HCT116 (cell line): Measurements from ENCODE around the gene LY6G6F. TPM values are rescaled to one million over a fixed set of nuclear protein-coding genes. Genes with fewer than 3 reads are reported as not detected.

Experiments used
- ATAC-seq: fragments of 200-7000 bp; cut with Tn5 transposase; 2 replicates; pipeline ENCODE4 v1.9.1; 2020; ENCODE audit warnings: mild to moderate bottlenecking, moderate library complexity
- BruUV-seq: library from RNA; stranded (reverse); fragments of 400-500 nt; replicated peaks from 2 replicates; lab custom pipeline; 2021; lab: Mats Ljungman, UMichigan
- CTCF ChIA-PET: fragments of 300-600 bp; sonication (Branson Sonifier 250); formaldehyde crosslinking; loops from one replicate; lab custom pipeline; 2021; ENCODE audit warnings: antibody characterized with exemption; lab: Charles Lee
- POLR2A ChIA-PET: fragments of 300-600, 350-600 bp; sonication (Branson Sonifier 250); formaldehyde crosslinking; loops from one replicate; lab custom pipeline; 2021; ENCODE audit warnings: antibody characterized with exemption; lab: Charles Lee
- RAD21 ChIA-PET, 2 experiments: fragments of 300-600 bp; sonication (Branson Sonifier 250); formaldehyde crosslinking; loops; one replicate each; lab custom pipeline; 2023; ENCODE audit warnings: low total read pairs in 2 of 2; ENCODE audit not compliant: uncharacterized antibody in 2 of 2, unreplicated experiment in 2 of 2, low non-redundant PET in 1 of 2; lab: Charles Lee
- DNase-seq: peaks from one replicate; pipeline ENCODE4 v3.0.0-alpha.2; 2010; ENCODE audit warnings: low read depth, low spot score
- H2AFZ ChIP-seq: fragments of 200-600 bp; shearing (Covaris generic), sonication (generic); 2 replicates; pipeline ENCODE4 v1.6.1; 2017; ENCODE audit warnings: low read depth, mixed run types, mixed read lengths, antibody characterized with exemption, low read length; ENCODE audit not compliant: poor library complexity, severe bottlenecking
- H3K27ac ChIP-seq: 2 replicates; pipeline ENCODE4 v1.5.1; 2012; ENCODE audit warnings: low read depth, low read length
- H3K27me3 ChIP-seq: fragments of 200-600 bp; sonication (generic); 2 replicates; pipeline ENCODE4 v1.6.1; 2016; ENCODE audit warnings: mixed run types, low read length, mixed read lengths; ENCODE audit not compliant: insufficient read depth
- H3K36me3 ChIP-seq, 2 experiments: fragments of 200-500 bp in 1 of 2; fragments of 200-600 bp in 1 of 2; sonication (Bioruptor generic) in 1 of 2; sonication (generic) in 1 of 2; 2 replicates each; pipeline versions ENCODE4 v1.5.1 to v1.6.1; 2014 to 2016; ENCODE audit warnings: low read length in 2 of 2, inconsistent platforms in 1 of 2, mixed read lengths in 1 of 2, mixed run types in 1 of 2; ENCODE audit not compliant: insufficient read depth in 2 of 2, control insufficient read depth in 1 of 2
- H3K4me1 ChIP-seq, 2 experiments: fragments of 200-600 bp in 1 of 2; sonication (generic) in 1 of 2; 2 replicates each; pipeline versions ENCODE4 v1.5.1 to v1.6.1; 2012 to 2017; ENCODE audit warnings: low read length in 2 of 2, inconsistent platforms in 1 of 2, mild to moderate bottlenecking in 1 of 2, mixed read lengths in 1 of 2, mixed run types in 1 of 2, moderate library complexity in 1 of 2; ENCODE audit not compliant: insufficient read depth in 2 of 2, control insufficient read depth in 1 of 2
- H3K4me2 ChIP-seq: fragments of 200-600 bp; sonication (generic); 2 replicates; pipeline ENCODE4 v1.6.1; 2017; ENCODE audit warnings: mixed run types, low read length, mixed read lengths
- H3K4me3 ChIP-seq, 2 experiments: fragments of 200-600 bp in 1 of 2; sonication (generic) in 1 of 2; replicated peaks in 1 of 2; 2 replicates each; pipeline ENCODE4 v1.5.1; 2011 to 2016; ENCODE audit warnings: low read length in 2 of 2, control low read depth in 1 of 2, low read depth in 1 of 2, mild to moderate bottlenecking in 1 of 2, mixed read lengths in 1 of 2, mixed run types in 1 of 2
- H3K79me2 ChIP-seq: fragments of 200-600 bp; sonication (generic); 2 replicates; pipeline ENCODE4 v1.6.1; 2017; ENCODE audit warnings: mild to moderate bottlenecking, mixed run types, low read length, moderate library complexity, mixed read lengths; ENCODE audit not compliant: insufficient read depth
- H3K9ac ChIP-seq: fragments of 200-600 bp; sonication (generic); 2 replicates; pipeline ENCODE4 v1.6.1; 2016; ENCODE audit warnings: low read length, mixed read lengths
- H3K9me2 ChIP-seq: fragments of 200-600 bp; sonication (generic), shearing (Covaris generic); 2 replicates; pipeline ENCODE4 v1.6.1; 2017; ENCODE audit warnings: mixed run types, mild to moderate bottlenecking, moderate library complexity; ENCODE audit not compliant: insufficient read depth
- H3K9me3 ChIP-seq, 2 experiments: fragments of 200-500 bp in 1 of 2; fragments of 200-600 bp in 1 of 2; sonication (Bioruptor generic) in 1 of 2; sonication (generic) in 1 of 2; 2 replicates each; pipeline ENCODE4 v1.6.1; 2014 to 2017; ENCODE audit warnings: low read length in 2 of 2, mixed read lengths in 2 of 2, inconsistent platforms in 1 of 2, low read depth in 1 of 2, mild to moderate bottlenecking in 1 of 2, mixed run types in 1 of 2, moderate library complexity in 1 of 2; ENCODE audit not compliant: control insufficient read depth in 1 of 2, insufficient read depth in 1 of 2
- H4K20me1 ChIP-seq: fragments of 200-600 bp; sonication (generic), shearing (Covaris generic); 2 replicates; pipeline ENCODE4 v1.6.1; 2017; ENCODE audit warnings: mixed run types, mild to moderate bottlenecking, moderate library complexity; ENCODE audit not compliant: insufficient read depth
- CBX3 ChIP-seq: IDR thresholded peaks from 2 replicates; pipeline ENCODE4 v1.6.1; 2012; ENCODE audit warnings: low read depth
- RAD21 ChIP-seq: IDR thresholded peaks from 2 replicates; pipeline ENCODE4 v1.6.1; 2012; ENCODE audit warnings: low read depth, mild to moderate bottlenecking
- SP1 ChIP-seq: IDR thresholded peaks from 2 replicates; pipeline ENCODE4 v1.6.1; 2012; ENCODE audit warnings: low read depth
- YY1 ChIP-seq: IDR thresholded peaks from 2 replicates; pipeline ENCODE4 v1.6.1; 2011; ENCODE audit warnings: low read length, low read depth, moderate library complexity, mild to moderate bottlenecking; ENCODE audit not compliant: insufficient replicate concordance; ENCODE audit errors: extremely low read depth
- ZFX ChIP-seq: fragments of 450-650 bp; IDR thresholded peaks from 2 replicates; pipeline ENCODE4 v1.6.1; 2017
- ZNF274 ChIP-seq: fragments of 200-500 bp; sonication (Bioruptor generic); IDR thresholded peaks from 2 replicates; pipeline ENCODE4 v1.6.1; 2014; ENCODE audit warnings: mild to moderate bottlenecking, low read depth, low read length, inconsistent platforms
- intact Hi-C: fragments of 100-400 bp; cut with micrococcal nuclease; formaldehyde crosslinking; loops from 2 replicates; pipeline ENCODE4 v1.10.0; 2022
- total RNA-seq: library from RNA; stranded (reverse); gene quantifications from one replicate; pipeline ENCODE4 v1.2.1, GENCODE V29; 2021; ENCODE audit not compliant: unreplicated experiment

LY6G6F gene
- total RNA-seq, 1 experiment from 2014 or later = not detected

DNA sequence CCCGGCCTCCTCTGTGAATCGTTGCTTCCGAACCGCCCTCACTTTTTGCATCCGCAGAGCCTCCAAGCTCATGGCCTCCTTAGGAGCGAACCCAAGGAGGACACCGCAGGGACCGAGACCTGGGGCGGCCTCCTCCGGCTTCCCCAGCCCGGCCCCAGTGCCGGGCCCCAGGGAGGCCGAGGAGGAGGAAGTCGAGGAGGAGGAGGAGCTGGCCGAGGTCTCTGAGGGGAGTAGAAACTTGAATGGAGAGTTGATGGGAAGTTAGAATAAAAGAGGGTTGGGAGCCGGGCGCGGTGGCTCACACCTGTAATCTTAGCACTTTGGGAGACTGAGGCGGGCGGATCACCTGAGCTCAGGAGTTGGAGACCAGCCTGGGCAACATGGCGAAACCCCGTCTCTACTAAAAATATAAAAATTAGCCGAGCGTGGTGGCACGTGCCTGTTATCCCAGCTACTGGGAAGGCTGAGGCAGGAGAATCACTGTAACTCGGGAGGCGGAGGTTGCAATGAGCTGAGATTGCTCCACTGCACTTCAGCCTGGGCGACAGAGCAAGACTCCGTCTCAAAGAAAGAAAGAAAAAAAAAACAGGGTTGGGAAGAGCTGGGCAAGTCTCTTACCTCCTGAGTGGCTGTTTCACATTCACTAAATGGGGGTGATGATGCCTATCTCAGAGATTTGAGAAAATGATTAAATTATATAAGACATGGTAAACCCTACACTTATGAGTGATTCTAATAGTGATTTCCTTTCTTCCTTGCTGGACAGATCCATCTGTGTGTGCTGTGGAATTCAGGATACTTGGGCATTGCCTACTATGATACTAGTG lies 33.9 kb downstream of the LY6G6F start:
- no peaks in the 10 kb centered on the region for H3K9me3 ChIP-seq
- H3K27ac ChIP-seq = peak overlapping the region; percentile 99
- peak overlapping the region; percentile 86 to 92 for H3K4me3 ChIP-seq
- BruUV-seq = no TSS peak
- no peaks in the 10 kb centered on the region for H4K20me1 ChIP-seq
- no peaks in the 10 kb centered on the region for H3K9me2 ChIP-seq
- H3K9ac ChIP-seq = peak overlapping the region; percentile 99
- H3K4me2 ChIP-seq = peak overlapping the region; percentile 97
- ChIA-PET RAD21 (interaction anchor here in 1 of 2 experiments (0.6 kb wide), 1 partner anchor 35 kb away, joined by 5 read pairs; no protein-coding TSS in a partner anchor), CTCF (interaction anchor here (3.6 kb wide), 1 partner anchor 29 kb away, joined by 25 read pairs; no protein-coding TSS in a partner anchor), POLR2A (interaction anchor here (1.1 to 4.3 kb wide), 6 partner anchors 38 to 122 kb away, joined by 3 to 21 read pairs (median 4); partner anchors contain the start of genes ABHD16A, C6orf47, GPANK1 and HSPA1B)
- intact Hi-C loops = no loop called here
- H3K36me3 ChIP-seq = peaks cover 16 to 33% of the 10 kb centered on the region in 2 experiments; a peak in 3 of 4 replicates
- DNase-seq = no peak
- H3K4me1 ChIP-seq = peaks cover 35 to 51% of the 10 kb centered on the region in 2 experiments
- no peak for ATAC-seq
- H3K79me2 ChIP-seq = peaks cover 32% of the 10 kb centered on the region
- no peak overlapping the region for H2AFZ ChIP-seq
- no peaks in the 10 kb centered on the region for H3K27me3 ChIP-seq
- TF ChIP-seq ZNF274 (no peak), YY1 (no peak), ZFX (peak; percentile 57; the same call in 1 of the 2 replicates)

DNA sequence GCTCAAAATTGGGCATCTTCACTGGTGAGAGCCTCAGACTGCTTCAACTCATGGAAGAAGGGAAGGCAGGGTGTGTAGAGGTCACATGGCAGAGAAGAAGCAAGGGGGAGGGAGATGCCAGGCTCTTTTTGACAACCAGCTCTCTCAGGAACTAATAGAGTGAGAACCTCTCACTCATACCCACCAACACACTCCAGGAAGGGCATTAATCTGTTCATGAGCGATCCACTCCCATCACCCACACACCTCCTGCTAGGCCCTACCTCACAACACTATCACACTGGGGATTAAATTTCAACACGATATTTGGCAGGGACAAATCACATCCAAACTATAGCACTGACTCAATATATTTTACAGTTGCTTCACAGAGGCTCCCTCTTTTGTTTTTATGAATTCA lies 35.1 kb downstream of the LY6G6F start:
- POLR2A ChIA-PET = interaction anchor here (0.7 to 0.8 kb wide), 2 partner anchors 57 to 86 kb away, joined by 3 to 4 read pairs; partner anchors contain the start of gene HSPA1B
- intact Hi-C loops = no loop called here
- H3K27ac ChIP-seq = peak overlapping the region; percentile 99; the same call in 1 of the 2 replicates
- no peak for ATAC-seq
- no peaks in the 10 kb centered on the region for H3K9me3 ChIP-seq
- CTCF ChIA-PET = no interaction called here
- TF ChIP-seq RAD21 (no peak), CBX3 (no peak), SP1 (no peak)
- TF ChIP-seq, all 23 proteins: peak for 0
- no peak overlapping the region for H3K4me2 ChIP-seq
- no peaks in the 10 kb centered on the region for H3K9me2 ChIP-seq
- no peak overlapping the region for H2AFZ ChIP-seq
- H3K4me3 ChIP-seq = no peak overlapping the region
- no peak for DNase-seq
- RAD21 ChIA-PET = interaction anchor here in 1 of 2 experiments (0.6 kb wide), 1 partner anchor 29 kb away, joined by 7 read pairs; no protein-coding TSS in a partner anchor
- H3K27me3 ChIP-seq = no peaks in the 10 kb centered on the region
- H3K36me3 ChIP-seq = peaks cover 16 to 33% of the 10 kb centered on the region in 2 experiments; a peak in 3 of 4 replicates
- BruUV-seq = TSS peak; percentile 10
- peaks cover 20% of the 10 kb centered on the region for H3K79me2 ChIP-seq
- no peak overlapping the region for H3K9ac ChIP-seq
- no peaks in the 10 kb centered on the region for H4K20me1 ChIP-seq
- peaks cover 32 to 46% of the 10 kb centered on the region in 2 experiments for H3K4me1 ChIP-seq
